HFF-Myc (cell line): ENCODE results near the gene KLF11.

Experiments
- DNase-seq: peaks from one replicate; pipeline ENCODE4 v3.0.0-alpha.2; 2011; ENCODE audit warnings: low read depth; ENCODE audit errors: extremely low read depth
- H3K4me3 ChIP-seq: replicated peaks from 2 replicates; pipeline ENCODE4 v1.5.1; 2011; ENCODE audit warnings: low read depth, mild to moderate bottlenecking, control low read depth, low read length
- CTCF ChIP-seq: IDR thresholded peaks from 2 replicates; pipeline ENCODE4 v1.5.1; 2012; ENCODE audit warnings: mild to moderate bottlenecking, low read depth, low read length, control low read depth; ENCODE audit errors: missing control alignments

The KLF11 gene

GRCh38 chr2:10019602-10020400, 23.5 kb upstream of the KLF11 start:
- H3K4me3 ChIP-seq, result no peak overlapping the region
- TF ChIP-seq CTCF, result no peak

GRCh38 chr2:10022041-10022421, 21.3 kb upstream of the KLF11 start:
- no peak for TF ChIP-seq CTCF
- DNase-seq, result no peak
- no peak overlapping the region for H3K4me3 ChIP-seq

More at GRCh38 chr2:10019602-10020400, 23.5 kb upstream of the KLF11 start:
- no peak for DNase-seq

DNA sequence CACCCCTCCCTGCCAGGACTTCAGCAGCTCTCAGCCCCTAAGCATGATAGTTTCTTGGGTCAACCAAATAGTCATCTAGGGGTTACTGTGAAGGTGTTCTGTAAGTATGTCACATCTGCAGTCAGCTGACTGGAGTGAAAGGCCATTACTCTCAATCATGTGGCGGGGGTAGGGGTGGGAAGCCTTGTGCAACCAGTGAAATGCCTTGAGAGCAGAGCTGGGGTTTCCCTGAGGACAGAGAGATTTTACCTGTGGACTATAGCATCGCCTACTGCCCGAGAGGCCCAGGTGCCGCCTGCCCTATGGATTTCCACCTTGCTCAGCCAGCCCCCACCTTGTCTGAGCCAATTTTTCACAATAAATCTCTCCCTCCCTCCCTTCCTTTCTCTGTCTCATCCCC, 20.9 kb upstream of the KLF11 start:
- no peak for DNase-seq
- TF ChIP-seq CTCF, result no peak
- no peak overlapping the region for H3K4me3 ChIP-seq

DNA sequence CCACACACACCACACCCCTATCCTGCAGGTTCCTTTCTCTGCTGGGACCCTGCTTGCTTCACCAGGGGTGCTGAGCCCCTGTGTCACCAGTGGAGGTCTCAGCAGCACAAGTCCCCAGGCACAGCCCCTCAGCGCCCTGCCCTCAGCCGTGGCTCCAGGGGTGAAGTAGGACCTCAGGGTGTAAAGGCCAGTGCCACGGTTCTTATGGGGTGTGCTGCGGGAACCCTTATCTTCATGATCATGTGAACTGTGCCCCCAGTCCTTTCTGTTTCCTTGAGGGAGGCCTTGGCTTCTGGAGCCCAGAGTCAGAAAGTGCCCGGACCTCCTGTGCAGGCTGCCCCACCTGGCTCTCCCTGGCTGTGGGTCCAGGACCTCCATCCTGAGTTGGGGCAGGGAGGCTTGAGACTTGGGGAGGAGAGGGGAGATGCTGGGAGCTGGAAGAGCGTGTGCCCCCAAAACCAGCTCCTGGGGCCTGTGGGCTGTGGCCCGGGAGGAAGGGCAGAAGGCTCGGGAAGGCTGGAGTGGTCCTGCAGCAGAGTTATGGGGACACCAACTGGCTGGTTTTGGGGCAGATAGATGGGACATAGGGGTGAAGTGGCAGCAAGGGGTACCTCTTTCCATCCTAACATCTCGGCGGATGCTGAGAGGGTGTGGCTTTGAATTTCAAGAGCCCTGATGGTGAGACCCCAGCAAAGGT, 20.2 kb upstream of the KLF11 start:
- peak; percentile 13 for TF ChIP-seq CTCF
- H3K4me3 ChIP-seq, result no peak overlapping the region
- no peak for DNase-seq

DNA sequence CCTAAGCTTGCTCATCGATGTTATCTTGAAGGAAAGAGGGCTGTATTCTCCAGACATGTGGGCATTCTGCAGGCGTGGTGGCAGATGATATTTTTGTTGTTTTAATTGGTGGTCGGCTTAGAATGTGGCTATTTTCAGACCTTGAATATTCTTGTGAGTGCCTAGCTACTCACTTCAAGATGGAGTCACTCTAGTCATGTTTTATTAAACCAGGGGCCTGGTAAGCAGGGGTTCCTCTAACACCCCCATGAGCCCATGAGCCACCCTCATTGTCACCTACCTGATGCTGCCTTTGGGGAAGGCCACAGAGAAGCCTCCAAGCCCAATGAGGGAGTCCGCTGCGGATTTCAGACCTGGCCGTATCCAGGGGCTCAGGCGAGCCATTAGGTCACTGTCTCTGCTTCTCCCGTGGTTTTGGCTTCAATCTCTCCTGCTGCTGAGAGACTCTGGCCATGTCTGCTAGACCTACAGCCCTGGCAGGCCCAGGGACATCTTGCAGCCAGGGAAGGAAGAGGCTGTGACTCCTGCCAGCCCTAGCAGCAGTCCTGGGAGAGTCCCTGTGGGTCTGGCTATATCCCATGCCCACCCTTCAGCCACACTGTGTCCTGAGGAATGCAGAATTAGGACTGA, 16.3 kb upstream of the KLF11 start:
- DNase-seq, result no peak
- TF ChIP-seq CTCF, result no peak
- H3K4me3 ChIP-seq, result no peak overlapping the region

DNA sequence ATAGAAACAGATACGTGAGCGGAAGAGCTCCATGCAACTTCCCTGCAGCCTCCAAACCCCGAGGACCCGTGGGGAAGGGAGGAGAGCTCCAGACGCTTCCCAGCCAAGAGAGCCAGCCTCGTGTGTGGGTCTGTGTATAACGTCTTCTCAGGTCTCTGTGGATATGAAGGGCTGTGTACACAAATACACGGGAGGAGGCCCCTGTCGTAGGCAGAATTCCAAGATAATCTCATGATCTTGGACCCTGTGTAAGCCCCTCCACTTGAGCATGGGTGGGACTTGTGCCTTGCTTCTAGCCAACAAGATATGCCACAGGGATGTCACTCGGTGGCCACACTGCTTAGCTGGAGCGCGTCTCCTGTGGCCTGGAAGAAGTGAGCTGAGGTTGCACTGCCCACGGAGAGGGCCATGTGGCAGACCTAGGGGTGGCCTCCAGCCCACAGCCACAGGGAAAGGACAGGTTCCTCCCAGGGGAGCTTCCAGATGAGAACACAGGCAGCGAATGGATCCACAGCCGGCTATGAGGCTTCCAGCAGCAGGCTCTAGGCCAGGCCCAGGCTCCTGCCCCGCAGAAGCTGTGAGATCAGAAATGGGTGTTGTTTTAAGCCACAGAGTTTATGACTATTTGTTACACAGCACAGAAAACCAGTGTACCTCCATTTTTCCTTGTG, 15.6 kb upstream of the KLF11 start:
- TF ChIP-seq CTCF, result no peak
- no peak for DNase-seq
- H3K4me3 ChIP-seq, result no peak overlapping the region
